SK-N-SH (cell line): ENCODE data around the gene ANKRD52. TPM values are rescaled to one million over a fixed set of nuclear protein-coding genes. Genes with fewer than 3 reads are reported as not detected.

Experiments
- CTCF ChIA-PET: fragments of 300-600, 350-600 bp; formaldehyde crosslinking; extraction: SDS; loops from one replicate; lab custom pipeline; 2021; lab: Yijun Ruan, JAX
- POLR2A ChIA-PET: fragments of 350-600 bp; sonication (Branson Sonifier 250); formaldehyde crosslinking; extraction: SDS; loops from one replicate; lab custom pipeline; 2020; ENCODE audit warnings: antibody characterized with exemption, inconsistent platforms; lab: Yijun Ruan, JAX
- DNase-seq: peaks from one replicate; pipeline ENCODE4 v3.0.0; 2012
- H2AFZ ChIP-seq: fragments of 200-600 bp; sonication (generic); 2 replicates; pipeline ENCODE4 v1.8.1; 2016; ENCODE audit warnings: antibody characterized with exemption, mild to moderate bottlenecking, low read depth
- H3F3A ChIP-seq: fragments of 200-600 bp; sonication (generic); replicated peaks from 2 replicates; pipeline ENCODE3; 2016; ENCODE audit warnings: antibody characterized with exemption, mild to moderate bottlenecking; ENCODE audit not compliant: insufficient read depth
- H3K27ac ChIP-seq, 2 experiments: fragments of 200-500 bp in 1 of 2; fragments of 200-600 bp in 1 of 2; sonication (Bioruptor generic) in 1 of 2; sonication (generic), shearing (Covaris generic) in 1 of 2; 2 replicates each; pipeline versions ENCODE4 v1.5.1 to v1.6.1; 2014 to 2016; ENCODE audit warnings: low read depth in 2 of 2, inconsistent platforms in 1 of 2, low read length in 1 of 2, mild to moderate bottlenecking in 1 of 2, mixed read lengths in 1 of 2
- H3K27me3 ChIP-seq: fragments of 200-600 bp; sonication (generic), shearing (Covaris generic); 2 replicates; pipeline ENCODE4 v1.6.1; 2016; ENCODE audit warnings: mixed run types; ENCODE audit not compliant: insufficient read depth
- H3K36me3 ChIP-seq, 2 experiments: fragments of 200-500 bp in 1 of 2; fragments of 200-600 bp in 1 of 2; sonication (Bioruptor generic) in 1 of 2; sonication (generic) in 1 of 2; replicated peaks in 1 of 2; 2 replicates each; pipeline versions ENCODE3 to v1.5.1; 2014 to 2016; ENCODE audit warnings: low read length in 1 of 2, mild to moderate bottlenecking in 1 of 2; ENCODE audit not compliant: insufficient read depth in 2 of 2, control insufficient read depth in 1 of 2
- H3K4me1 ChIP-seq, 2 experiments: fragments of 200-500 bp in 1 of 2; fragments of 200-600 bp in 1 of 2; sonication (Bioruptor generic) in 1 of 2; sonication (generic), shearing (Covaris generic) in 1 of 2; 2 replicates each; pipeline versions ENCODE4 v1.5.1 to v1.6.1; 2014 to 2016; ENCODE audit warnings: low read depth in 1 of 2, low read length in 1 of 2, mixed run types in 1 of 2; ENCODE audit not compliant: insufficient read depth in 2 of 2, control insufficient read depth in 1 of 2
- H3K4me2 ChIP-seq: fragments of 200-600 bp; sonication (generic), shearing (Covaris generic); 2 replicates; pipeline ENCODE4 v1.6.1; 2017; ENCODE audit warnings: mixed run types
- H3K4me3 ChIP-seq, 2 experiments: fragments of 200-500 bp in 1 of 2; fragments of 200-600 bp in 1 of 2; sonication (Bioruptor generic) in 1 of 2; sonication (generic), shearing (Covaris generic) in 1 of 2; 2 replicates each; pipeline versions ENCODE4 v1.5.1 to v1.8.1; 2014 to 2016; ENCODE audit warnings: low read depth in 2 of 2, inconsistent platforms in 1 of 2, low read length in 1 of 2, mild to moderate bottlenecking in 1 of 2, mixed read lengths in 1 of 2, moderate library complexity in 1 of 2
- H3K79me2 ChIP-seq: fragments of 200-600 bp; sonication (generic); 2 replicates; pipeline ENCODE4 v1.8.1; 2017; ENCODE audit warnings: mild to moderate bottlenecking; ENCODE audit not compliant: insufficient read depth
- H3K9ac ChIP-seq: fragments of 200-600 bp; sonication (generic); 2 replicates; pipeline ENCODE4 v1.6.1; 2017; ENCODE audit warnings: mixed run types
- H3K9me2 ChIP-seq: fragments of 200-600 bp; sonication (generic); 2 replicates; pipeline ENCODE4 v1.6.1; 2017; ENCODE audit warnings: mixed run types
- H3K9me3 ChIP-seq: fragments of 200-600 bp; sonication (generic); 2 replicates; pipeline ENCODE4 v1.6.1; 2017; ENCODE audit warnings: mixed run types, mild to moderate bottlenecking, moderate library complexity
- H4K20me1 ChIP-seq: fragments of 200-600 bp; sonication (generic); 2 replicates; pipeline ENCODE4 v1.6.1; 2017; ENCODE audit warnings: mild to moderate bottlenecking, mixed run types; ENCODE audit not compliant: insufficient read depth
- FOXM1 ChIP-seq: IDR thresholded peaks from 2 replicates; pipeline ENCODE4 v1.4.0; 2012; ENCODE audit warnings: low read depth, mild to moderate bottlenecking
- MAX ChIP-seq: IDR thresholded peaks from 2 replicates; pipeline ENCODE4 v1.4.0; 2012; ENCODE audit warnings: low read depth
- MEF2A ChIP-seq: IDR thresholded peaks from 2 replicates; pipeline ENCODE4 v1.4.0; 2012; ENCODE audit warnings: low read depth, borderline replicate concordance
- NRF1 ChIP-seq: IDR thresholded peaks from 2 replicates; pipeline ENCODE4 v1.6.1; 2012; ENCODE audit warnings: low read depth, mild to moderate bottlenecking, low read length
- POLR2AphosphoS5 ChIP-seq: IDR thresholded peaks from 2 replicates; pipeline ENCODE4 v1.6.1; 2012; ENCODE audit warnings: low read depth, low read length
- REST ChIP-seq: IDR thresholded peaks from 2 replicates; pipeline ENCODE4 v1.6.1; 2012; ENCODE audit warnings: mild to moderate bottlenecking, low read depth, low read length, moderate library complexity
- RXRA ChIP-seq: IDR thresholded peaks from 2 replicates; pipeline ENCODE4 v1.4.0; 2012; ENCODE audit warnings: low read depth, mild to moderate bottlenecking, borderline replicate concordance
- SIN3A ChIP-seq: IDR thresholded peaks from 2 replicates; pipeline ENCODE4 v1.6.1; 2012; ENCODE audit warnings: low read depth, mild to moderate bottlenecking, low read length, moderate library complexity, borderline replicate concordance
- SMC3 ChIP-seq: IDR thresholded peaks from 2 replicates; pipeline ENCODE4 v1.6.1; 2012; ENCODE audit warnings: low read depth, low read length, improper control_type of control experiment
- TAF1 ChIP-seq: IDR thresholded peaks from 2 replicates; pipeline ENCODE4 v1.6.1; 2012; ENCODE audit warnings: low read depth, mild to moderate bottlenecking, low read length, moderate library complexity, borderline replicate concordance
- TCF12 ChIP-seq: IDR thresholded peaks from 2 replicates; pipeline ENCODE4 v1.4.0; 2012
- TEAD4 ChIP-seq: IDR thresholded peaks from 2 replicates; pipeline ENCODE4 v1.4.0; 2012; ENCODE audit warnings: mild to moderate bottlenecking, borderline replicate concordance; ENCODE audit not compliant: insufficient read depth
- USF2 ChIP-seq: fragments of 150-350 bp; IDR thresholded peaks from 2 replicates; pipeline ENCODE4 v1.6.1; 2017; ENCODE audit warnings: antibody characterized with exemption, low read length, low read depth, borderline replicate concordance
- WGBS: methylation state at CpG from one replicate; pipeline ENCODE4 v1.1.6; 2017; ENCODE audit warnings: low lambda C conversion rate; 5-methylcytosine and 5-hydroxymethylcytosine counted together
- polyA plus RNA-seq, 3 experiments: library from polyadenylated mRNA; depleted of rRNA; stranded (reverse); fragments of >200 nt; gene quantifications; 2 replicates each; pipeline ENCODE4 v1.2.3, GENCODE V29; 2012

Gene ANKRD52
- polyA plus RNA-seq, 1 of the 3 experiments (the other 2 are of a cell fraction), result 23.4 TPM

GRCh38 chr12:56282579-56282978 lies 24.4 kb upstream of the ANKRD52 start:
- Histone ChIP-seq H3K27me3 (no peaks in the 10 kb centered on the region), H2AFZ (no peak overlapping the region), H3K79me2 (peaks cover 21% of the 10 kb centered on the region), H3K9me2 (no peaks in the 10 kb centered on the region), H3K9ac (no peak overlapping the region), H3K27ac (no peak overlapping the region), H4K20me1 (no peaks in the 10 kb centered on the region), H3K4me3 (no peak overlapping the region), H3F3A (peaks cover 16% of the 10 kb centered on the region), H3K9me3 (no peaks in the 10 kb centered on the region), H3K36me3 (peaks cover 44 to 72% of the 10 kb centered on the region in 2 experiments), H3K4me1 (no peaks in the 10 kb centered on the region), H3K4me2 (no peak overlapping the region)
- TF ChIP-seq RXRA (no peak), USF2 (no peak), SMC3 (no peak), FOXM1 (no peak), NRF1 (no peak), TEAD4 (no peak), TCF12 (no peak), MAX (no peak), POLR2AphosphoS5 (no peak), MEF2A (no peak)
- WGBS, result 100% methylated on average over 2 of the region's 2 CpGs
- no peak for DNase-seq
- POLR2A ChIA-PET, result no interaction called here
- CTCF ChIA-PET, result interaction anchor here (0.6 to 2.2 kb wide), 3 partner anchors 26 to 356 kb away, joined by 3 to 6 read pairs (median 3); partner anchors contain the start of gene SMARCC2

- CTCF ChIA-PET, result interaction anchor here (2.2 kb wide), 1 partner anchor 92 kb away, joined by 6 read pairs; the partner anchor contains the start of gene SMARCC2
- Histone ChIP-seq H3K36me3 (peaks cover 44 to 74% of the 10 kb centered on the region in 2 experiments), H3K27me3 (no peaks in the 10 kb centered on the region), H2AFZ (no peak overlapping the region), H3F3A (peaks cover 13% of the 10 kb centered on the region), H3K79me2 (peaks cover 20% of the 10 kb centered on the region; the same call in 1 of the 2 replicates), H3K4me1 (no peaks in the 10 kb centered on the region), H3K4me2 (no peak overlapping the region), H4K20me1 (no peaks in the 10 kb centered on the region)
- POLR2A ChIA-PET, result no interaction called here
- DNase-seq, result no peak
- TF ChIP-seq TAF1 (no peak), REST (no peak), SIN3A (no peak)
- TF ChIP-seq, all 33 proteins: peak for 0
- no peak overlapping the region for H3K27ac ChIP-seq
- WGBS, result 90% methylated on average over 6 of the region's 6 CpGs
- H3K9me3 ChIP-seq, result no peaks in the 10 kb centered on the region
- no peak overlapping the region for H3K9ac ChIP-seq
- H3K4me3 ChIP-seq, result no peak overlapping the region
- no peaks in the 10 kb centered on the region for H3K9me2 ChIP-seq
Measured at GRCh38 chr12:56282030-56282429, 23.8 kb upstream of the ANKRD52 start.
